ENCODE data around the gene CAMTA2. TPM values are rescaled to one million over a fixed set of nuclear protein-coding genes. Genes with fewer than 3 reads are reported as not detected.
A peak's percentile ranks its signal among the peaks of the same experiment; 100 is the strongest.

Gene CAMTA2
- total and polyA plus RNA-seq, 2 donors from 2014 or later = 40.1 to 47.1 TPM

DNA sequence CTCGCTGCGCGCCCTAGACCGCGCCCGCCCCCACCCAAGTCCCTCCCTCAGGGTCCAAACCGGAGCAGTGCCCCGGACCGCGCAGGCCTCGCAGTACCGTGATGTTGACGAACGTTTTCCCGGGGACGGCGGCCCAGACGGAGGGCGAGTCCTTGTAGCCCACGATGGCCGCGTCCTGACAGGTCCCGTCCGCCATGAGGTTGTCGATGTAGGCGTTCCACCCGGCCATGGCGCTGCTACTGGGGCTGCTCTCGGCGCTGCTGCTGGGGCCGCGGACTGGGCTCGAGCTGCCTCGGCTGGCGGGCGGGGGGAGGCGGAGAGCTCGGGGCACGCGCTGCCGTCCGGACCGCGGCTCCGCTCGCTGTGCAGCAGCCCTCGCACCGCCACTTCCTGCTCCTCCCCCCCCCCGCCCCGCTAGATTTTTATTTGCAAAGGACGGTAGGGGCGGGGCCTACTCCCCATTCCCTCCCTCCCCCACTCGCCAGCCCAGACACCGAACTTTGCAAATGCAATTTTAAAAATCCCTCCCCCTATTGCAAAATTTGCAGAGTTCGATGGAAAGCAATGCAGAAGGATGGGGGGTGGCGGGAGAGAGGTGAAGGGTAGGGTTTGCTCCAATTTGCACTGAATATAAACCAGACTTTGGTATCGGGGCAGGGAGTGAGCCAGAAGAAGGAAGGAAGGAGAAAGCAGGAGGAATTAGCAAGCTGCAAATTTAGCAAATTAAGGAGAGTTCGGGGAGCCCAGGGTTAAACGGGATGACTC, 39.1 kb downstream of the CAMTA2 start, which contains the start of gene PFN1:
Gene PFN1, minus strand, starts transcription at position 365 of the 765 bp plus-strand sequence. Its CDS starts 136 bp downstream, at position 229.
- Histone ChIP-seq H3K27ac (ENCODE audit: low read depth in 2 of 2, low read length in 2 of 2) (peak within 1 kb of the TSS; percentile 97 to 98), H3K4me1 (ENCODE audit: control insufficient read depth in 2 of 3, insufficient read depth in 2 of 3, low read depth in 1 of 3, low read length in 3 of 3) (peaks cover 0 to 29% (median 14%) of the 10 kb centered on the region in 3 donors), H3K27me3 (ENCODE audit: control insufficient read depth, insufficient read depth, low read length) (no peaks in the 10 kb centered on the region), H3K9me3 (ENCODE audit: control insufficient read depth in 2 of 3, insufficient read depth in 1 of 3, low read length in 3 of 3) (no peaks in the 10 kb centered on the region), H3K36me3 (ENCODE audit: control insufficient read depth in 2 of 3, insufficient read depth in 3 of 3, low read length in 3 of 3) (peaks cover 6 to 21% (median 11%) of the 10 kb centered on the region in 3 donors), H3K4me3 (ENCODE audit: low read length in 3 of 3) (peak within 1 kb of the TSS; percentile 83 to 95 (median 85)), H3K9ac (ENCODE audit: low read length in 3 of 3) (peak within 1 kb of the TSS; percentile 72 to 87 (median 86))
- TF ChIP-seq, protein P1, sequence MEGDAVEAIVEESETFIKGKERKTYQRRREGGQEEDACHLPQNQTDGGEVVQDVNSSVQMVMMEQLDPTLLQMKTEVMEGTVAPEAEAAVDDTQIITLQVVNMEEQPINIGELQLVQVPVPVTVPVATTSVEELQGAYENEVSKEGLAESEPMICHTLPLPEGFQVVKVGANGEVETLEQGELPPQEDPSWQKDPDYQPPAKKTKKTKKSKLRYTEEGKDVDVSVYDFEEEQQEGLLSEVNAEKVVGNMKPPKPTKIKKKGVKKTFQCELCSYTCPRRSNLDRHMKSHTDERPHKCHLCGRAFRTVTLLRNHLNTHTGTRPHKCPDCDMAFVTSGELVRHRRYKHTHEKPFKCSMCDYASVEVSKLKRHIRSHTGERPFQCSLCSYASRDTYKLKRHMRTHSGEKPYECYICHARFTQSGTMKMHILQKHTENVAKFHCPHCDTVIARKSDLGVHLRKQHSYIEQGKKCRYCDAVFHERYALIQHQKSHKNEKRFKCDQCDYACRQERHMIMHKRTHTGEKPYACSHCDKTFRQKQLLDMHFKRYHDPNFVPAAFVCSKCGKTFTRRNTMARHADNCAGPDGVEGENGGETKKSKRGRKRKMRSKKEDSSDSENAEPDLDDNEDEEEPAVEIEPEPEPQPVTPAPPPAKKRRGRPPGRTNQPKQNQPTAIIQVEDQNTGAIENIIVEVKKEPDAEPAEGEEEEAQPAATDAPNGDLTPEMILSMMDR (IDR thresholded peaks at IDR 0.05; ENCODE audit: borderline replicate concordance, extremely low read depth, insufficient read depth) = no peak
- intact Hi-C loops (cut with DNase I) = no loop called here
- DNase-seq (peak; percentile 90 to 96 (median 94)), FAIRE-seq (no peak)

DNA sequence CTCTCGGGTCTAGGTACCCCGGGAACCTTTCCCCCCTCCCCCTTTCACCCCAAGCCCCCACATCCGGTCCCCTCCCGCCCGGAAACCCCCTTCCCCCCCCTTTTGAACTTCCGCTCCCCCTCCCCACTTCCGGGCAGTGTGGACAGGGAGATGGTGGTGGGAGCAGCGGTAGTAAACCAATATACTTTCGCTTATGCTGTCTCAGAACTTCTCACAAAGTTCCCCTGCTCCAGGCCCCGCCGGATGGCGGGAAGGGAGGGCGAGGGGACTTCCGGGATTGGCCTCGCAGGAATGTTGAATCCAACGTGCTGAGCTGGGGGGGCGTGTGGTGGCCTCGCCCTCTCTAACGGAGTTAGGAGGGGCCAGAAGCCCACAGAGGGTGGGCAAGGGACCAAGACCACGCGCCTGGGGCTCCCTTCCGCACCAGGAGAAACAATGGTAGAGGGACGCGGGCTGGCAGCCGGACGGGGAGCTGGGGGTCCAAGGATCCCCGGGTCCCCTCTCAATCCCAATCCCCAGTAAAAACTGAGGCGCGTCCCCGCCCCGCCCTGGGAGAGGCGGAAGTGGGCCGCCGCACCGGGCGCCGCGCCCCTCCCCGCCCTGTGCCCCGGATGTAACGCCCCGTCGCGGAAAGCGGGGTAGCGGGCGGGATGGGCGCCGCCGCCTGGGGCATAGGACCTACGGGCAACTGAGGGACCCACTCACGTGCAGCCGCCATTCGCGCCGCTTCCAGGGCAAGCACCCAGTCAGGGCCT, 39.9 kb downstream of the CAMTA2 start:
- intact Hi-C loops (cut with DNase I) = no loop called here
- Histone ChIP-seq H3K4me1 (ENCODE audit: control insufficient read depth in 2 of 3, insufficient read depth in 2 of 3, low read depth in 1 of 3, low read length in 3 of 3) (peaks cover 0 to 32% (median 14%) of the 10 kb centered on the region in 3 donors), H3K27ac (ENCODE audit: low read depth in 2 of 2, low read length in 2 of 2) (peak overlapping the region; percentile 97 to 98), H3K4me3 (ENCODE audit: low read length in 3 of 3) (peak overlapping the region; percentile 77 to 95 (median 83)), H3K9me3 (ENCODE audit: control insufficient read depth in 2 of 3, insufficient read depth in 1 of 3, low read length in 3 of 3) (no peaks in the 10 kb centered on the region), H3K36me3 (ENCODE audit: control insufficient read depth in 2 of 3, insufficient read depth in 3 of 3, low read length in 3 of 3) (peaks cover 6 to 26% (median 18%) of the 10 kb centered on the region in 3 donors), H3K9ac (ENCODE audit: low read length in 3 of 3) (peak overlapping the region; percentile 72 to 87 (median 86)), H3K27me3 (ENCODE audit: control insufficient read depth, insufficient read depth, low read length) (no peaks in the 10 kb centered on the region)
- peak; percentile 72 to 91 (median 87) for DNase-seq
- TF ChIP-seq, protein P1 (IDR thresholded peaks at IDR 0.05; ENCODE audit: borderline replicate concordance, extremely low read depth, insufficient read depth) = no peak
- FAIRE-seq = no peak

DNA sequence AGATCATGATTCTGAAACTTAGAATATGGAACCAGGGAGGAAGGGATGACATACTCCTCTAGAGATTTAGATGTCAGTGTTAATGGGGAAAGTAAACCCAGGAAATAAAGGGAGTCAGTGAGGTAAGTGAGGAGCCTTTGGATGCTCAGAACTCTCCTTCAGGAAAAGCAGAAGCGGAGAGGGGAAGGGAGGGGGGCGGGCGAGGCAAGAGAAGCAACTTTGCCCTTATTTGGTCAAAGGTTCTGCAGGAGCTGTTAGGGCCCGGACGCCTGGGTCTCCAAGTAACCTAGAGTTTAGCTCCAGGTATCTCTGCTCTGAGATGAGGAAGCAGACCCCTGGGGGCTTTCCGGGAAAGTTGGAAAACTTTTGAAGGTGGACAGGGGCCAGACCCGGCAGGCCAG, 40.5 kb downstream of the CAMTA2 start:
- no peak for FAIRE-seq
- peak in 1 of 5 donors; percentile 64 for DNase-seq
- intact Hi-C loops (cut with DNase I) = no loop called here
- Histone ChIP-seq H3K9me3 (ENCODE audit: control insufficient read depth in 2 of 3, insufficient read depth in 1 of 3, low read length in 3 of 3) (no peaks in the 10 kb centered on the region), H3K27me3 (ENCODE audit: control insufficient read depth, insufficient read depth, low read length) (no peaks in the 10 kb centered on the region), H3K36me3 (ENCODE audit: control insufficient read depth in 2 of 3, insufficient read depth in 3 of 3, low read length in 3 of 3) (peaks cover 6 to 30% (median 21%) of the 10 kb centered on the region in 3 donors), H3K9ac (ENCODE audit: low read length in 3 of 3) (peak overlapping the region in 2 of 3 donors; percentile 18 to 73), H3K4me3 (ENCODE audit: low read length in 3 of 3) (peak overlapping the region; percentile 40 to 95 (median 83)), H3K4me1 (ENCODE audit: control insufficient read depth in 2 of 3, insufficient read depth in 2 of 3, low read depth in 1 of 3, low read length in 3 of 3) (peaks cover 0 to 33% (median 14%) of the 10 kb centered on the region in 3 donors), H3K27ac (ENCODE audit: low read depth in 2 of 2, low read length in 2 of 2) (peak overlapping the region; percentile 63 to 98)
- TF ChIP-seq, protein P1 (IDR thresholded peaks at IDR 0.05; ENCODE audit: borderline replicate concordance, extremely low read depth, insufficient read depth) = no peak
